ENCODE data around the gene ADAT2. TPM values are rescaled to one million over a fixed set of nuclear protein-coding genes. Genes with fewer than 3 reads are reported as not detected.

Gene ADAT2
- total RNA-seq, result 13.0 and 15.4 TPM in 2 replicates

DNA sequence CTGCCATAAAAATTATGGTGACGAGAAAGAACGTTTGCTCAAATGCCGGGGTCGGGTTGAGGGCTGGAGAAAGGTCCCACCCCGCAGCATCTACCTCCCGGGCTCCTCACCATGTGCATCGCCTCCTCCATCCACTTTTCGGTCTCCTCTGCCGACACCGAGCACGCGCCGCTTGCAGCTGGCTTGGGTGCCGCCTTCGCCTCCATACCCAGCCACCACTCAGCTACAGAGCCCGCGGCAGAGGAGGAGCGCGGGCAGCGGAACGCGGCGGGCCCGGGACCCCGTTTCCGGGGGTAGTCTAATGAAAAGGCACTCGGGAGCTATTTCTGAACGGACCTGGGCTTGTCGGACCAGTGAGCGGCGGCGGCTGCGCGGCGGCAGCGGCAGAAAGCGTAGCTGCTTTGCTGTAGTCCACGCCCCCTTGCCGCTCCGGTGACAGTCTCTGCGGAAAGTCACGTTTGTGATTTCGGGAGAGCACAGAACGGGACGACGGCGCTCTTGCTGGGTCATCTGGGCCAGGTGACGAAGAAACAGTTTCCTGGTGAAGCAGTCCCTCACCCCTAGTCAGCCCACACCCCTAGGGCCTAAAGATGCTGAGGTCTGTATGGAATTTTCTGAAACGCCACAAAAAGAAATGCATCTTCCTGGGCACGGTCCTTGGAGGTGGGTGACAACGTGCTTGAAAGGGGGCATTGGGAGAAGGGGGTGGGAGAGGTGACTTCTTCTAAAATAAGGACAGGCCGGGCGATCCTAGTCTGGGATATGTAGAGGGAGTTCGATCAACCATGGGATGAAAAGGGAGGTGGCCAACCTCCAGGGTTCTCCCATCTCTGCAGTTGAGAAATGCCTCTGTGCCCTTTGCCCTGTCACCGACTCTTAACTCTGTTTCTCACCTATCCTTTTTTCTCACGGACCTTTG lies at the start of gene ADAT2, which contains the start of gene PEX3:
Gene ADAT2, minus strand, starts transcription at position 243 of the 919 bp plus-strand sequence. Its CDS starts 37 bp downstream, at position 206.
Gene PEX3, plus strand, starts transcription at position 353 of the 919 bp plus-strand sequence. Its CDS starts 238 bp downstream, at position 591.

Small RNAs within 50 kb of the gene (small RNA-seq; reads per million reads assigned to genes)
- gene RNA5SP221, result 0.63 reads per million

Other genes with a start within 250 kb of the ADAT2 start
- 24.6 and 28.1 TPM in 2 replicates for gene PEX3, start 110 bp upstream of the ADAT2 start, total RNA-seq
- gene FUCA2, start 61.0 kb upstream of the ADAT2 start, total RNA-seq, result 41.2 and 61.5 TPM in 2 replicates
- gene PHACTR2, start 227.3 kb upstream of the ADAT2 start, total RNA-seq, result 210 and 243 TPM in 2 replicates